Body of pancreas (tissue), 4 donors: ENCODE results near the gene GRID1. TPM values are rescaled to one million over a fixed set of nuclear protein-coding genes. Genes with fewer than 3 reads are reported as not detected.

ENCODE experiments used
- ATAC-seq: fragments of 150-250 bp; one replicate; pipeline ENCODE4 v1.9.1; 2016
- DNase-seq, 4 donors: peaks; one replicate each; pipeline ENCODE4 v3.0.0-alpha.2; 2019
- H3K27ac ChIP-seq, 4 donors: fragments of 200-600 bp; sonication (generic); 1 replicate in 3 of 4; 2 replicates in 1 of 4; pipeline versions ENCODE4 v1.5.1 to v1.6.1; 2016 to 2019; ENCODE audit warnings: mild to moderate bottlenecking in 1 of 4, mixed read lengths in 1 of 4, moderate library complexity in 1 of 4
- H3K27me3 ChIP-seq, 2 donors: fragments of 200-600 bp; sonication (generic); one replicate each; pipeline ENCODE4 v1.6.0; 2016; ENCODE audit warnings: mild to moderate bottlenecking in 1 of 2
- H3K36me3 ChIP-seq, 2 donors: fragments of 200-600 bp; sonication (generic); replicated peaks in 1 of 2; 2 replicates each; pipeline ENCODE4 v1.5.1; 2016; ENCODE audit warnings: low read depth in 2 of 2; ENCODE audit not compliant: insufficient read depth in 1 of 2
- H3K4me1 ChIP-seq: fragments of 200-600 bp; sonication (generic); one replicate; pipeline ENCODE4 v1.6.0; 2016
- H3K4me3 ChIP-seq, 2 donors: fragments of 200-600 bp; sonication (generic); 1 replicate in 1 of 2; 2 replicates in 1 of 2; pipeline ENCODE4 v1.5.1; 2016 to 2019
- H3K9me3 ChIP-seq, 3 donors: fragments of 200-600 bp; sonication (generic); 1 replicate in 2 of 3; 2 replicates in 1 of 3; pipeline ENCODE4 v1.5.1; 2016
- POLR2A ChIP-seq, 3 donors: fragments of 450-650 bp; IDR thresholded peaks; one replicate each; pipeline ENCODE4 v1.6.1; 2016; ENCODE audit warnings: antibody characterized with exemption in 3 of 3, mild to moderate bottlenecking in 2 of 3
- WGBS, 2 donors: methylation state at CpG; one replicate each; pipeline ENCODE4 v1.1.5; 2017; 5-methylcytosine and 5-hydroxymethylcytosine counted together
- intact Hi-C: fragments of 100-400 bp; cut with DNase I; formaldehyde crosslinking; loops from one replicate; pipeline ENCODE4 v1.15.1; 2023
- total RNA-seq, 2 donors: library from RNA; depleted of rRNA; stranded (reverse); fragments of >200 nt; gene quantifications; one replicate each; pipeline ENCODE4 v1.1.0, GENCODE V29; 2016
- TF ChIP-seq, protein P1 (sequence below), 7 experiments: fragments of 450-650 bp in 4 of 7; fragments of 200-600 bp in 3 of 7; sonication (generic) in 3 of 7; IDR thresholded peaks; one replicate each; pipeline ENCODE4 v1.5.1; 2016 to 2019; ENCODE audit warnings: antibody characterized with exemption in 7 of 7

The GRID1 gene
- total RNA-seq, 2 donors from 2014 or later = 1.0 to 1.6 TPM

DNA sequence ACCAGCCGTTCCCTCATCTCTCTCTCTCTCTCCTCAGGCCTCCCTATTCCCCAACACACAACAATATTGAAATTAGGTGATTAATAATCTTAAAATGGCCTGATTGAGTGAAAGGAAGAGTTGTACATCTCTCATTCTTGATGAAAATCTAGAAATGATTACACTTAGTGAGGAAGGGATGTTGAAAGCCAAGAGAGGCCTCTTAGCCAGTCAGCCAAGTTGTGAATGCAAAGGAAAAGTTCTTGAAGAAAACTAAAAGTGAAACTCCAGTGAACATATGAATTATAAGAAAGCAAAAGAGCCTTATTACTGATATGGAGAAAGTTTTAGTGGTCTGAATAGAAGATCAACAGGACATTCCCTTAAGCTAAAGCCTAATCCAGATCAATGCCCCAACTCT lies 695.1 kb downstream of the GRID1 start:
- H3K36me3 ChIP-seq = no peaks in the 10 kb centered on the region
- DNase-seq (no peak), ATAC-seq (no peak)
- H3K4me3 ChIP-seq = no peak overlapping the region
- peaks cover 18% of the 10 kb centered on the region for H3K4me1 ChIP-seq
- no peaks in the 10 kb centered on the region for H3K9me3 ChIP-seq
- H3K27me3 ChIP-seq = no peaks in the 10 kb centered on the region
- no peak overlapping the region for H3K27ac ChIP-seq
- intact Hi-C loops = no loop called here
- 74 to 88% methylated on average over 1 of the region's 1 CpG for WGBS, 2 donors
- TF ChIP-seq POLR2A (IDR thresholded peaks at IDR 0.05) = no peak

DNA sequence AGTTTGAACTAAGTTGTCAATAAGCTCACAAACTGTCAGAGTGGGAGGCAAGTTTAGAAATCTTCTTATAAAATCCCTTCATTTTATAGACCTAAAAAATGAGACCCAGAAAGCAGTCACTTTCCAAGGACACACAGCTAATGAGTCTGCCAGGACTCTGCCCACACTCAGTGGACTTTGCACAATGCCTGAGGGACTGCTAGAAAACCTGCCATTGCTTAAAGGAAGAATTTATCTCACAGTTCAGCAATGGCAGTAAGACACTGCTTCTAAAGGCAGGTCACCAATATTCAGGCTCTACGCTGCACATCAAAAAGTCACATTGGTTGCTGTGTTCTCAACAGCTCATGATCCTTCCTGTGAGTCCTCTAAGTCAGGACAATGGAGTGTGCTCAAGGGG lies 698.1 kb downstream of the GRID1 start:
- ATAC-seq (no peak), DNase-seq (peak in 2 of 4 donors; percentile 20 to 23)
- H3K36me3 ChIP-seq = no peaks in the 10 kb centered on the region
- TF ChIP-seq POLR2A (IDR thresholded peaks at IDR 0.05) = no peak
- TF ChIP-seq, protein P1, sequence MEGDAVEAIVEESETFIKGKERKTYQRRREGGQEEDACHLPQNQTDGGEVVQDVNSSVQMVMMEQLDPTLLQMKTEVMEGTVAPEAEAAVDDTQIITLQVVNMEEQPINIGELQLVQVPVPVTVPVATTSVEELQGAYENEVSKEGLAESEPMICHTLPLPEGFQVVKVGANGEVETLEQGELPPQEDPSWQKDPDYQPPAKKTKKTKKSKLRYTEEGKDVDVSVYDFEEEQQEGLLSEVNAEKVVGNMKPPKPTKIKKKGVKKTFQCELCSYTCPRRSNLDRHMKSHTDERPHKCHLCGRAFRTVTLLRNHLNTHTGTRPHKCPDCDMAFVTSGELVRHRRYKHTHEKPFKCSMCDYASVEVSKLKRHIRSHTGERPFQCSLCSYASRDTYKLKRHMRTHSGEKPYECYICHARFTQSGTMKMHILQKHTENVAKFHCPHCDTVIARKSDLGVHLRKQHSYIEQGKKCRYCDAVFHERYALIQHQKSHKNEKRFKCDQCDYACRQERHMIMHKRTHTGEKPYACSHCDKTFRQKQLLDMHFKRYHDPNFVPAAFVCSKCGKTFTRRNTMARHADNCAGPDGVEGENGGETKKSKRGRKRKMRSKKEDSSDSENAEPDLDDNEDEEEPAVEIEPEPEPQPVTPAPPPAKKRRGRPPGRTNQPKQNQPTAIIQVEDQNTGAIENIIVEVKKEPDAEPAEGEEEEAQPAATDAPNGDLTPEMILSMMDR (IDR thresholded peaks at IDR 0.05) = no peak
- 100% methylated on average over 1 of the region's 1 CpG for WGBS, 2 donors
- H3K27ac ChIP-seq = no peak overlapping the region
- peaks cover 18% of the 10 kb centered on the region for H3K4me1 ChIP-seq
- intact Hi-C loops = no loop called here
- no peak overlapping the region for H3K4me3 ChIP-seq
- no peaks in the 10 kb centered on the region for H3K27me3 ChIP-seq
- no peaks in the 10 kb centered on the region for H3K9me3 ChIP-seq

DNA sequence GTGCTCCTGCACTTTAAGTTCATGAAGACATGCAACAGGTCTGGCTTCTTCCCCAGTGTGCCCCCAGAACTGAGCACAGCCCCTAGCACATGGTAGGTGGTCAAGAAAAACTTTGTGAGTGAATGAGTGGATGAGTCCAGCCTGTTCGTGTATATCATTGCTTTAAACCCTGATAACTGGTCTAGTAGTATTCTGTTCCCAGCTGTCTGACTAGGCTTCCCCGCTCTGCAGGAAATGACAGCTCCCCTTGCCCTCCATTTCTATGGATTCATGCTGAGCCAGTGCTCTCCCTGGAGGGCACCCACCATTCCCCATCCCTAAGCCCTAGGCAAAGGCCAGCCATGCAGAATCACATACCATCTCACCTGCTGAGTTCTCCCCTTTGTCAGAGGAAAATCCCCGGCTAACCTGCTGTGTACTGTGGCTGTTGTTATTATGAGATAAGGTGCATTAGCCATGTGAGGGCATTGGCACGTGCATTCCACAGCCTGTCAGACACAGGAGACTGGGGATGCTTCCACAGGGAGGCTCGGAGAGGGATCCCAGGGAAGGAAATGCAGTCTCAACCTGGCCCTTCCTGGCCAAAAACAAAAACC lies 698.9 kb downstream of the GRID1 start:
- H3K27me3 ChIP-seq = no peaks in the 10 kb centered on the region
- H3K36me3 ChIP-seq = no peaks in the 10 kb centered on the region
- no peak overlapping the region for H3K27ac ChIP-seq
- ATAC-seq = no peak
- DNase-seq = peak in 2 of 4 donors; percentile 30 to 55
- peaks cover 18% of the 10 kb centered on the region for H3K4me1 ChIP-seq
- WGBS, 2 donors = 6 to 25% methylated on average over 5 of the region's 5 CpGs
- TF ChIP-seq, protein P1 (IDR thresholded peaks at IDR 0.05) = no peak
- TF ChIP-seq POLR2A (IDR thresholded peaks at IDR 0.05) = no peak
- no peak overlapping the region for H3K4me3 ChIP-seq
- intact Hi-C loops = no loop called here
- no peaks in the 10 kb centered on the region for H3K9me3 ChIP-seq

DNA sequence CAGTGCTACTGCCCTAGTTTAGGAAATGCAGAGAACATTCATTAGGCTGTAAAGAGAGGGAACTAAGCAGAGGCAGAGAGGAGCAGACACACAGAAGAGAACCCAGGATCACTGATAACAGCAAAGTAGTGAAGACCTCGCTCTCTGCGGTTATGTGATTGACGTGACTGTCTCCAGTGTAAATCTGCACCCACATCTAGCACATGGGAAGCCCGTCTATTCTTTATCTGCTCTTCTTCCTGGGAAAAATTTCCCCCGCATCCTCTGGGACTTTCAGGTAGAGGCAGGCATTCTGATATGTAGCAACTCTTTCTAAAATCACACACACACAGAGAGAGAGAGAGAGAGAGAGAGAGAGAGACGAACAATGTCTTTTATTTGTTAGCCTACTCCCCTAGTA lies 699.6 kb downstream of the GRID1 start:
- 67 to 72% methylated on average over 6 of the region's 6 CpGs for WGBS, 2 donors
- no peak overlapping the region for H3K27ac ChIP-seq
- ATAC-seq (no peak), DNase-seq (no peak)
- H3K9me3 ChIP-seq = no peaks in the 10 kb centered on the region
- no peaks in the 10 kb centered on the region for H3K36me3 ChIP-seq
- TF ChIP-seq, protein P1 (IDR thresholded peaks at IDR 0.05) = no peak
- no peak for TF ChIP-seq POLR2A (IDR thresholded peaks at IDR 0.05)
- H3K4me1 ChIP-seq = peaks cover 18% of the 10 kb centered on the region
- H3K4me3 ChIP-seq = no peak overlapping the region
- no peaks in the 10 kb centered on the region for H3K27me3 ChIP-seq
- intact Hi-C loops = no loop called here

DNA sequence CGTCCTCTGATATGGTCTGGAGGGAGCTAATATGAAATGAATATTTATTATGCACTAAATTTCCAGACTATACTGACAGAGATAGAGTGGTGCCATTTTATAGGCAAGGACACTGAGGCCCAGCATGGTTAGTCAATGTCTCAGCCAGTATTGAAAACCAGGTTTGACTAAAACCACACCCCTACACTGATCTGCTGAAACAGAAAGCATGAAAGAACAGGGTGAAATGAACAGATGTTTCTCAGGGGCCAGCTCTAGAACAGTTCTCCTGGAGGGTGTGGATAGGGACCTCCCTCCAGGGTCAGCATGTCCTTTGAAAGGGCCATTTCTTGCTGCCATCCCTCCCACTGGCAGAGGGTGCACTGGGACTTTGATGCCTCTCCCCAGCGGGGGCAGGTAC lies 700.5 kb downstream of the GRID1 start:
- intact Hi-C loops = no loop called here
- ATAC-seq (no peak), DNase-seq (no peak)
- Histone ChIP-seq H3K27me3 (no peaks in the 10 kb centered on the region), H3K4me1 (peaks cover 18% of the 10 kb centered on the region), H3K27ac (no peak overlapping the region), H3K4me3 (no peak overlapping the region), H3K36me3 (no peaks in the 10 kb centered on the region), H3K9me3 (no peaks in the 10 kb centered on the region)
- TF ChIP-seq POLR2A (IDR thresholded peaks at IDR 0.05) = no peak
- TF ChIP-seq, protein P1 (IDR thresholded peaks at IDR 0.05) = no peak
- 69 to 72% methylated on average over 2 of the region's 2 CpGs for WGBS, 2 donors
